Hepatocyte (in vitro differentiated cells): ENCODE measurements around the gene ADD1. TPM values are rescaled to one million over a fixed set of nuclear protein-coding genes. Genes with fewer than 3 reads are reported as not detected.

ENCODE experiments used
- DNase-seq: peaks from one replicate; pipeline ENCODE4 v3.0.0-alpha.2; 2016; ENCODE audit warnings: low spot score
- H2AFZ ChIP-seq: fragments of 200-600 bp; sonication (generic); 2 replicates; pipeline ENCODE4 v1.6.0; 2016; ENCODE audit warnings: antibody characterized with exemption, mild to moderate bottlenecking
- H3K27ac ChIP-seq: fragments of 200-600 bp; sonication (generic); 2 replicates; pipeline ENCODE4 v1.5.1; 2016; ENCODE audit warnings: mild to moderate bottlenecking
- H3K27me3 ChIP-seq: fragments of 200-600 bp; sonication (generic); 2 replicates; pipeline ENCODE4 v1.6.1; 2016
- H3K36me3 ChIP-seq: fragments of 200-600 bp; sonication (generic); replicated peaks from 2 replicates; pipeline ENCODE4 v1.5.1; 2016; ENCODE audit warnings: low read depth; ENCODE audit not compliant: insufficient read depth
- H3K4me1 ChIP-seq: fragments of 200-600 bp; sonication (generic); 2 replicates; pipeline ENCODE4 v1.5.1; 2016; ENCODE audit warnings: mild to moderate bottlenecking, moderate library complexity; ENCODE audit not compliant: insufficient read depth
- H3K4me2 ChIP-seq: fragments of 200-600 bp; sonication (generic); 2 replicates; pipeline ENCODE4 v1.6.0; 2016
- H3K4me3 ChIP-seq: fragments of 200-600 bp; sonication (generic); 2 replicates; pipeline ENCODE4 v1.5.1; 2016; ENCODE audit warnings: mild to moderate bottlenecking
- H3K79me2 ChIP-seq: fragments of 200-600 bp; sonication (generic); 2 replicates; pipeline ENCODE4 v1.6.0; 2017; ENCODE audit warnings: mild to moderate bottlenecking
- H3K9me2 ChIP-seq: fragments of 200-600 bp; sonication (generic); replicated peaks from 2 replicates; pipeline ENCODE4 v1.6.0; 2017; ENCODE audit warnings: mild to moderate bottlenecking; ENCODE audit not compliant: insufficient read depth
- H3K9me3 ChIP-seq: fragments of 200-600 bp; sonication (generic); 2 replicates; pipeline ENCODE4 v1.5.1; 2016; ENCODE audit warnings: low read depth, mild to moderate bottlenecking
- H4K20me1 ChIP-seq: fragments of 200-600 bp; sonication (generic); 2 replicates; pipeline ENCODE4 v1.6.0; 2016; ENCODE audit warnings: mild to moderate bottlenecking; ENCODE audit not compliant: insufficient read depth, poor library complexity, severe bottlenecking
- CTCF ChIP-seq: fragments of 200-600 bp; sonication (generic); IDR thresholded peaks from 2 replicates; pipeline ENCODE4 v1.5.1; 2016; ENCODE audit warnings: antibody characterized with exemption, mild to moderate bottlenecking; ENCODE audit not compliant: poor library complexity
- EZH2 ChIP-seq: fragments of 200-600 bp; sonication (generic); IDR thresholded peaks from 2 replicates; pipeline ENCODE4 v1.6.1; 2016; ENCODE audit warnings: antibody characterized with exemption, mild to moderate bottlenecking, borderline replicate concordance
- EZH2phosphoT487 ChIP-seq: fragments of 200-600 bp; sonication (generic); IDR thresholded peaks from one replicate; pipeline ENCODE4 v1.6.1; 2018; ENCODE audit warnings: antibody characterized with exemption, mild to moderate bottlenecking, low read depth, moderate library complexity; ENCODE audit not compliant: unreplicated experiment, severe bottlenecking
- WGBS: methylation state at CpG from one replicate; pipeline ENCODE4 v1.1.6; 2016; ENCODE audit warnings: low lambda C conversion rate; ENCODE audit errors: missing lambda C conversion rate; 5-methylcytosine and 5-hydroxymethylcytosine counted together
- polyA plus RNA-seq: library from polyadenylated mRNA; unstranded; fragments of >200 nt; fragmentation: Nextera tagmentation; extraction: Ambion mirVana; gene quantifications from 2 replicates; pipeline ENCODE4 v1.2.1, GENCODE V29; 2016
- total RNA-seq: library from RNA; depleted of rRNA; stranded (reverse); fragments of >200 nt; gene quantifications from 2 replicates; pipeline ENCODE4 v1.2.3, GENCODE V29; 2014

The ADD1 gene
- total and polyA plus RNA-seq, 2 experiments from 2014 or later, result 179 to 208 TPM

GRCh38 chr4:2964706-2965258 is 121.1 kb downstream of the ADD1 start:
- H3K4me3 ChIP-seq, result no peak overlapping the region
- DNase-seq, result no peak
- peaks cover 36% of the 10 kb centered on the region for H3K79me2 ChIP-seq
- TF ChIP-seq EZH2phosphoT487 (no peak), CTCF (no peak), EZH2 (no peak)
- no peak overlapping the region for H2AFZ ChIP-seq
- H3K9me2 ChIP-seq, result no peaks in the 10 kb centered on the region
- no peaks in the 10 kb centered on the region for H3K9me3 ChIP-seq
- no peak overlapping the region for H3K27ac ChIP-seq
- H3K4me2 ChIP-seq, result peak overlapping the region; percentile 97
- H3K27me3 ChIP-seq, result no peaks in the 10 kb centered on the region
- peaks cover 13% of the 10 kb centered on the region for H3K4me1 ChIP-seq
- no peaks in the 10 kb centered on the region for H3K36me3 ChIP-seq
- H4K20me1 ChIP-seq, result peaks cover 5% of the 10 kb centered on the region
- WGBS, result 76% methylated on average over 5 of the region's 5 CpGs

- TF ChIP-seq CTCF, result no peak
- WGBS, result 92% methylated on average over 16 of the region's 16 CpGs
- no peaks in the 10 kb centered on the region for H3K36me3 ChIP-seq
- peaks cover 5% of the 10 kb centered on the region for H4K20me1 ChIP-seq
- H3K4me3 ChIP-seq, result no peak overlapping the region
- H3K27me3 ChIP-seq, result no peaks in the 10 kb centered on the region
- H3K27ac ChIP-seq, result no peak overlapping the region
- no peaks in the 10 kb centered on the region for H3K9me2 ChIP-seq
- peaks cover 32% of the 10 kb centered on the region for H3K79me2 ChIP-seq
- H3K4me1 ChIP-seq, result peaks cover 13% of the 10 kb centered on the region
- H3K9me3 ChIP-seq, result no peaks in the 10 kb centered on the region
- peak overlapping the region; percentile 97 for H3K4me2 ChIP-seq
- H2AFZ ChIP-seq, result no peak overlapping the region
- no peak for DNase-seq
These were observed 121.6 kb downstream of the ADD1 start for GRCh38 chr4:2965262-2965661.

GRCh38 chr4:2968381-2968780 is 124.7 kb downstream of the ADD1 start:
- TF ChIP-seq CTCF, result no peak
- TF ChIP-seq EZH2phosphoT487, result no peak
- TF ChIP-seq EZH2, result no peak

GRCh38 chr4:2971275-2971674 is 127.6 kb downstream of the ADD1 start:
- Histone ChIP-seq H4K20me1 (no peaks in the 10 kb centered on the region), H3K4me3 (no peak overlapping the region), H3K36me3 (no peaks in the 10 kb centered on the region), H3K9me2 (no peaks in the 10 kb centered on the region), H3K4me1 (no peaks in the 10 kb centered on the region), H3K4me2 (no peak overlapping the region), H3K79me2 (no peaks in the 10 kb centered on the region), H2AFZ (no peak overlapping the region), H3K27me3 (no peaks in the 10 kb centered on the region), H3K9me3 (no peaks in the 10 kb centered on the region), H3K27ac (no peak overlapping the region)
- no peak for DNase-seq
- TF ChIP-seq CTCF, result no peak
- WGBS, result 90% methylated on average over 3 of the region's 3 CpGs

More at GRCh38 chr4:2968381-2968780, 124.7 kb downstream of the ADD1 start:
- H3K4me3 ChIP-seq, result no peak overlapping the region
- H3K27ac ChIP-seq, result no peak overlapping the region
- H2AFZ ChIP-seq, result no peak overlapping the region
- no peaks in the 10 kb centered on the region for H3K9me3 ChIP-seq
- H3K9me2 ChIP-seq, result no peaks in the 10 kb centered on the region
- H3K4me1 ChIP-seq, result no peaks in the 10 kb centered on the region
- H3K36me3 ChIP-seq, result no peaks in the 10 kb centered on the region
- H3K4me2 ChIP-seq, result no peak overlapping the region
- no peak for DNase-seq
- peaks cover 10% of the 10 kb centered on the region for H3K79me2 ChIP-seq
- WGBS, result 80% methylated on average over 3 of the region's 3 CpGs
- no peaks in the 10 kb centered on the region for H4K20me1 ChIP-seq
- no peaks in the 10 kb centered on the region for H3K27me3 ChIP-seq
